ENCODE data around the gene MYH7. TPM values are rescaled to one million over a fixed set of nuclear protein-coding genes. Genes with fewer than 3 reads are reported as not detected.

The MYH7 gene
- not detected in 3 replicates for polyA plus RNA-seq
- polyA plus RNA-seq (2011; ENCODE audit: low read depth): not detected
- polyA plus RNA-seq (2011; cell fraction: cytosol; rRNA removed): not detected in 2 replicates
- polyA plus RNA-seq (2011; cell fraction: nucleus; rRNA removed): not detected in 2 replicates
- not detected in 2 replicates for polyA plus RNA-seq (2012; ENCODE audit: low replicate concordance)
- polyA minus RNA-seq: not detected in 3 replicates
- polyA minus RNA-seq (2011; cell fraction: cytosol; rRNA and poly(A)+ RNA removed): not detected
- not detected in 2 replicates for polyA minus RNA-seq (2011; cell fraction: nucleus; rRNA and poly(A)+ RNA removed)

DNA sequence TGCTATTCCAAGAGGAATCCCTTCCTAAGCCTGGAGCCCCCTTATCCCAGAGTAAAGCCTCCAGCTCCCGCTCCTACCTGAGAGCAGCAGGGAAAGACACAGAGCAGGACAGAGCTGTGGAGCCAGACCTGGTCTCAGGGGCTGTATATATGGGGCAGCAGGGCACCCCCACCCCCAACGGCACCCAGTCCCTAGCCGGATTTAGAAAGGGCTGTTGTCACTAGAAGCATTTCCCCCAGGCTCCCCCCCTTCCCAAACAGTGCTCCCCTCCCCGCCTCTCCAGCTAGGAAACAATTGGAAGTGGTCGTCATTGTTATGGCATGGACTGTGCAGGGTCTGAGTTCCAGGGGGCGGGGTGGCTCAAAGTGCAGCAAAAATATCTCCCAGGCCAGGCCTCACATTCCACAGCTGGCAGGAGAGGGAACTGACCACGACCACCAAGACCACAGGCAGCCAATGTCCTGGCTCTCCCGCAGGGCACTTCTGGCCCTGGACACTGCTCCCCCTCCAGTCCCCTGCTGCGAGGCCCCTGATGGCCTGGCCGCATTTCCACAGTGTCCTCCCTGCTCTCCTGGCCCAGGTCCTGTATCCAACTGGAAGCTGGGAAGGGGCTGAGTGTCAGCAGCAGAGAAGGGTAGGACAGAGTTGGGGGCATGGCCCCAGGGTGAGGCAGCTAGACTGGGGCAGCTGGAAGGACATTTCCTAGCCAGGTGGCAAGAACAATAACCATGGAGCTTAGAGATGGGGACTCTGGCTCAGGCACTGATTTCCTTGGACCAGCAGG is at the start of gene MYH7:
TSS of gene MYH7 (minus strand) at position 118 of the 784 bp plus-strand sequence. CDS start 1,928 bp downstream, outside the sequence.
- Histone ChIP-seq H3K9me1 (ENCODE audit: control insufficient read depth, extremely low read depth, insufficient read depth, low read length) (no peaks in the 10 kb centered on the region), H3K4me2 (ENCODE audit: control insufficient read depth, extremely low read depth, insufficient read depth, low read depth, low read length) (no peak within 1 kb of the TSS), H4K20me1 (ENCODE audit: control insufficient read depth, extremely low read depth, insufficient read depth, low read length) (no peaks in the 10 kb centered on the region), H3K4me1 (ENCODE audit: control insufficient read depth, extremely low read depth, insufficient read depth, low read length) (no peaks in the 10 kb centered on the region), H3K79me2 (ENCODE audit: control insufficient read depth, insufficient read depth, low read length) (no peaks in the 10 kb centered on the region), H3K27ac (ENCODE audit: control insufficient read depth, insufficient read depth, low read length) (no peak within 1 kb of the TSS), H3K27me3 (ENCODE audit: control insufficient read depth, extremely low read depth, insufficient read depth, low read length) (peaks cover 2% of the 10 kb centered on the region), H3K9me3 (ENCODE audit: control insufficient read depth, low read depth, low read length) (no peaks in the 10 kb centered on the region), H2AFZ (ENCODE audit: control insufficient read depth, low read length) (no peak within 1 kb of the TSS), H3K9ac (ENCODE audit: control insufficient read depth, extremely low read depth, insufficient read depth, low read length) (no peak within 1 kb of the TSS), H3K36me3 (ENCODE audit: control insufficient read depth in 2 of 2, extremely low read depth in 1 of 2, insufficient read depth in 2 of 2, low read length in 2 of 2) (no peaks in the 10 kb centered on the region), H3K4me3 (ENCODE audit: control insufficient read depth in 2 of 3, extremely low read depth in 1 of 3, insufficient read depth in 2 of 3, low read depth in 1 of 3, low read length in 3 of 3) (no peak within 1 kb of the TSS)
- DNase-seq (ENCODE audit: low read depth, low spot score) (no peak), FAIRE-seq (no peak)
- TF ChIP-seq, protein P1, sequence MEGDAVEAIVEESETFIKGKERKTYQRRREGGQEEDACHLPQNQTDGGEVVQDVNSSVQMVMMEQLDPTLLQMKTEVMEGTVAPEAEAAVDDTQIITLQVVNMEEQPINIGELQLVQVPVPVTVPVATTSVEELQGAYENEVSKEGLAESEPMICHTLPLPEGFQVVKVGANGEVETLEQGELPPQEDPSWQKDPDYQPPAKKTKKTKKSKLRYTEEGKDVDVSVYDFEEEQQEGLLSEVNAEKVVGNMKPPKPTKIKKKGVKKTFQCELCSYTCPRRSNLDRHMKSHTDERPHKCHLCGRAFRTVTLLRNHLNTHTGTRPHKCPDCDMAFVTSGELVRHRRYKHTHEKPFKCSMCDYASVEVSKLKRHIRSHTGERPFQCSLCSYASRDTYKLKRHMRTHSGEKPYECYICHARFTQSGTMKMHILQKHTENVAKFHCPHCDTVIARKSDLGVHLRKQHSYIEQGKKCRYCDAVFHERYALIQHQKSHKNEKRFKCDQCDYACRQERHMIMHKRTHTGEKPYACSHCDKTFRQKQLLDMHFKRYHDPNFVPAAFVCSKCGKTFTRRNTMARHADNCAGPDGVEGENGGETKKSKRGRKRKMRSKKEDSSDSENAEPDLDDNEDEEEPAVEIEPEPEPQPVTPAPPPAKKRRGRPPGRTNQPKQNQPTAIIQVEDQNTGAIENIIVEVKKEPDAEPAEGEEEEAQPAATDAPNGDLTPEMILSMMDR (optimal IDR thresholded peaks at IDR 0.05 in 1 of 3, IDR thresholded peaks at IDR 0.05 in 1 of 3, conservative IDR thresholded peaks at IDR 0.05 in 1 of 3; ENCODE audit: extremely low read depth in 1 of 3, insufficient read depth in 2 of 3, low read length in 3 of 3): no peak
- TF ChIP-seq EZH2 (IDR thresholded peaks at IDR 0.05; ENCODE audit: low read length): no peak
- dilution Hi-C loops (cut with MboI; ENCODE audit: extremely low pct_ligation_motif_present, low sequenced_read_pairs): no loop called here

DNA sequence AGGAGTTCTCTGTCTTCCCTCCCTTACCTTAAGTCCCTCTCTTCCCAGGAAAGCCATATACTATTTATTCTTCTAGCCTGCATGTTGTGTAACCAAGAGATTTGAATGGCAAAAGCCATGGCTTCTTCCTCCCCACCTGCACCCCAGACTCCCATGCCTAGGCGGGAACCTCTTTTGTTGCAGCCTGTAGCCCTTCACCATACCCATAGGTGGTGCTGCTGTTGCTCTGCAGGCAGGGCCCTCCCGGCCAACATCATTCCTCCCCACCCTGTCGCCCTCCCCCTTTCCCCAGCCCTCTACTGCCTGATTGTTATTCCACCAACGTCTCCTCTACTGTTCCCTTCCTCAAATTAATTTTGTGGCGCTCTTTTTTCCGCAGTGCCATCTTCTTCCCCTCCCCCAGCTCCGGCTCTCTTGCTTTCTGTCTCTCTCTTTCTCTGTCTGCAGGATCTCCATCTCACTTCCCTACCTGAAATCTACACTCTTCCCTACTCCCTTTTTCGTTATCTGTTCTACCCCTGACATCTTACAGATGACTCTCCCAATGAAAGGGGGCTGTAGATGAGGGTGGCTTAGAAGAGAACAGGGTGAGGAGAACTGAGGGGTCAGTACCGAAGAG is 47.9 kb upstream of the MYH7 start:
- H4K20me1 ChIP-seq (ENCODE audit: control insufficient read depth, extremely low read depth, insufficient read depth, low read length): no peaks in the 10 kb centered on the region
- H3K4me3 ChIP-seq (ENCODE audit: control insufficient read depth in 2 of 3, extremely low read depth in 1 of 3, insufficient read depth in 2 of 3, low read depth in 1 of 3, low read length in 3 of 3): no peak overlapping the region
- H3K4me1 ChIP-seq (ENCODE audit: control insufficient read depth, extremely low read depth, insufficient read depth, low read length): no peaks in the 10 kb centered on the region
- H3K4me2 ChIP-seq (ENCODE audit: control insufficient read depth, extremely low read depth, insufficient read depth, low read depth, low read length): no peak overlapping the region
- no peak for TF ChIP-seq EZH2 (IDR thresholded peaks at IDR 0.05; ENCODE audit: low read length)
- TF ChIP-seq, protein P1 (optimal IDR thresholded peaks at IDR 0.05 in 1 of 3, IDR thresholded peaks at IDR 0.05 in 1 of 3, conservative IDR thresholded peaks at IDR 0.05 in 1 of 3; ENCODE audit: extremely low read depth in 1 of 3, insufficient read depth in 2 of 3, low read length in 3 of 3): peak; percentile 28 to 66 (median 55)
- dilution Hi-C loops (cut with MboI; ENCODE audit: extremely low pct_ligation_motif_present, low sequenced_read_pairs): no loop called here
- no peaks in the 10 kb centered on the region for H3K9me1 ChIP-seq (ENCODE audit: control insufficient read depth, extremely low read depth, insufficient read depth, low read length)
- no peak overlapping the region for H3K27ac ChIP-seq (ENCODE audit: control insufficient read depth, insufficient read depth, low read length)
- no peaks in the 10 kb centered on the region for H3K27me3 ChIP-seq (ENCODE audit: control insufficient read depth, extremely low read depth, insufficient read depth, low read length)
- FAIRE-seq: no peak
- no peak overlapping the region for H2AFZ ChIP-seq (ENCODE audit: control insufficient read depth, low read length)
- H3K9me3 ChIP-seq (ENCODE audit: control insufficient read depth, low read depth, low read length): no peaks in the 10 kb centered on the region
- peaks cover 10 to 18% of the 10 kb centered on the region in 2 experiments for H3K36me3 ChIP-seq (ENCODE audit: control insufficient read depth in 2 of 2, extremely low read depth in 1 of 2, insufficient read depth in 2 of 2, low read length in 2 of 2)
- no peaks in the 10 kb centered on the region for H3K79me2 ChIP-seq (ENCODE audit: control insufficient read depth, insufficient read depth, low read length)
- H3K9ac ChIP-seq (ENCODE audit: control insufficient read depth, extremely low read depth, insufficient read depth, low read length): no peak overlapping the region
- no peak for DNase-seq (ENCODE audit: low read depth, low spot score)
